CMK (cell line): ENCODE measurements around the gene ZNRD2.

Experiments used
- DNase-seq: peaks from one replicate; pipeline ENCODE4 v3.0.0-alpha.2; 2010; ENCODE audit warnings: low read depth

The ZNRD2 gene

DNA sequence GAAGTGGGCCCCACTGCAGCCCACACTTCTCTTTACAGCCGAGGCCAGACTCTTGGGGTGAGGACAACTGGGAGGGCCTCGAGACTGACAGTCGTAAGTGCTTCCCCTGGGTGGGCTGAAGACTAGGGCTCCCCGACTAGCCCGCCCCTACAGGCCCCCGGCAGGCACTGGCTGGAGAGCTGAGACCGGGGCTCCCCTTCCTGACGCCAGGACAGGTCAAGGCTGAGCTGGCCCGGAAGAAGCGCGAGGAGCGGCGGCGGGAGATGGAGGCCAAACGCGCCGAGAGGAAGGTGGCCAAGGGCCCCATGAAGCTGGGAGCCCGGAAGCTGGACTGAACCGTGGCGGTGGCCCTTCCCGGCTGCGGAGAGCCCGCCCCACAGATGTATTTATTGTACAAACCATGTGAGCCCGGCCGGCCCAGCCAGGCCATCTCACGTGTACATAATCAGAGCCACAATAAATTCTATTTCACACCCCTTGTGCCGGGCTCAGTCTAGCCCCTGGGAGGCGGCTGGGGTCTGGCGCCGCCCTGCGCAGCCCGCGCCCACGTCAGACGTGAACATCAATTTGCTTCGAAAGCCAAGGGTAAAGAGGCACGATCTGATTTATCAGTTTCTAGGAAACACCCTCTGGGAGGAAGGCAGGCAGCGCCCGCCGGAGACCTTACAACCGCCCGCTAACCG lies 31.9 kb upstream of the ZNRD2 start:
- DNase-seq: no peak

DNA sequence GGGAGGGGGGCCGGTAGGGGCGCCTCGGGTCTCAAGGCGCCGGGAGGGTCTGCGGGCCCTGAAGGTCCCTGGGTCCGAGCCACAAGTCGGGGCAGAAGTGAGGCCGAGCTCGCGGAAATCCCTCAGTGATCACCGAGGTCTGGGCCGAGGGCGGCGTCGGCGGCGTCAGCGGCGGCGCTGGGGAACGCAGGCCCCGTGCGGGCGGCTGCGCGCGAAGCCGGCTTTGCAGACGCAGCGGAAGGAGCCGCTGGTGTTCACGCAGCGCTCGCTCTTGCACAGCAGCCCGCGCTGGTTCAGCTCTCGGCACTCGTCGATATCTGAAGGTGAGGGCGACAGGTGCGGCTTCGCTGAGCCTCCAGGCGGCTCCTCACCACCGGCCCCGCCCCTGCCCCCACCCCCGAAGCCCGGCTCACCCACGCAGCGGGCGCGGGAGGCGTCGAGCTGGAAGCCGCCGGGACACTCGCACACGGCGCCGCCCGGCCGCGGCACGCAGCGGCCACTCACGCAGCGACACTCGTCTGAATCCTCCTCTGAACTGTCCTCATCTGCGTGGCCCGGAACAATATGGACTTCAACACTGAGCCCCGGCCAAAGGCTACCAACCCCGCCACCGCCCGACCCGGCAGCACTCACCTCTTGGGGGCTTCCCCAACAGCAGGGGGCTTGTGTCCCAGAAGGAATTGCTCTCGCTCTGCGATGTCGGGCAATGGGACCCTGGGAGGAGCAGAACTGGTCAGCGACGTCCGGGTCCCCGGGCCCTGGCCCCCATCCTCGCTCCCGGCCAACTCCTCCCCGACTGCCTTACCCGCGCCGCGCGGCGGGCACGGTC lies 31.1 kb upstream of the ZNRD2 start:
- no peak for DNase-seq

GRCh38 chr11:65539744-65540289 lies 30.5 kb upstream of the ZNRD2 start:
- DNase-seq: no peak

DNA sequence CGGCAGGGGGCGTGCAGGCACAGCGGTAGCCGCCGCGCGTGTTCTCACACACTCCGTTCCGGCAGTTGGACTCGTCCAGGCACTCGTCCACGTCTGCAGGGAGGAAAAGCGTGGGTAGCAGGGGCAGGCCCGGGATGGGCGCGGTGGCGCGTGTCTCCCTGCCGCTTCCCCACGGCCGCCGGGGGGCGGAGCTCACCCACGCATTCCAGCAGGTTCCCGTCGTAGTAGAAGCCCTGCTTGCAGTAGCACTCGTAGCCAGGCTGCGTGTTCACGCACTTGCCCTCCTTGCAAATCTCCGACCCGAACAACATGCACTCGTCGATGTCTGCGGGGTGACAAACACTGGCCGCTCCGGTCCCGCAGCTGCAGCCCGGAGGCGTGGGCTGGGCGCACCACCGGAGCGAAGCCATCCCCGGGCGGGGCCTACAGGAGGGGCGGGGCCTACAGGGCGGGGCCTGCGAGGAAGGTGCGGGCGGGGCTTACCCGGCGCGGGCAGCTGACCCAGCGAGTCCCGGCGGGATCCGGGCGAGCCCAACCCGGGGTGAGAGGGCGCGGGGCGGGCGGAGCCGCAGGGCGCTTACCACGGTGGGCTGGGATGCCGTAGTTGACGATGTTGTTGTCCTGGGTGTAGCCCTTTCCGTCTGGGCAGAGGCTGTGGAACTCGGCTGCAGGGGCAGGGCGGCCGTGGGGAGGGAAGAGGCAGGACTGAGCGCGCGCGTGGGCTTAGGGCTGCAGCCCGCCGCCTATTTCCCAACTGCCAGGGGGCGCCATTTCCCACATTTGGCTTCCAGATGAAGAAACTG lies 29.8 kb upstream of the ZNRD2 start:
- DNase-seq: peak; percentile 79

DNA sequence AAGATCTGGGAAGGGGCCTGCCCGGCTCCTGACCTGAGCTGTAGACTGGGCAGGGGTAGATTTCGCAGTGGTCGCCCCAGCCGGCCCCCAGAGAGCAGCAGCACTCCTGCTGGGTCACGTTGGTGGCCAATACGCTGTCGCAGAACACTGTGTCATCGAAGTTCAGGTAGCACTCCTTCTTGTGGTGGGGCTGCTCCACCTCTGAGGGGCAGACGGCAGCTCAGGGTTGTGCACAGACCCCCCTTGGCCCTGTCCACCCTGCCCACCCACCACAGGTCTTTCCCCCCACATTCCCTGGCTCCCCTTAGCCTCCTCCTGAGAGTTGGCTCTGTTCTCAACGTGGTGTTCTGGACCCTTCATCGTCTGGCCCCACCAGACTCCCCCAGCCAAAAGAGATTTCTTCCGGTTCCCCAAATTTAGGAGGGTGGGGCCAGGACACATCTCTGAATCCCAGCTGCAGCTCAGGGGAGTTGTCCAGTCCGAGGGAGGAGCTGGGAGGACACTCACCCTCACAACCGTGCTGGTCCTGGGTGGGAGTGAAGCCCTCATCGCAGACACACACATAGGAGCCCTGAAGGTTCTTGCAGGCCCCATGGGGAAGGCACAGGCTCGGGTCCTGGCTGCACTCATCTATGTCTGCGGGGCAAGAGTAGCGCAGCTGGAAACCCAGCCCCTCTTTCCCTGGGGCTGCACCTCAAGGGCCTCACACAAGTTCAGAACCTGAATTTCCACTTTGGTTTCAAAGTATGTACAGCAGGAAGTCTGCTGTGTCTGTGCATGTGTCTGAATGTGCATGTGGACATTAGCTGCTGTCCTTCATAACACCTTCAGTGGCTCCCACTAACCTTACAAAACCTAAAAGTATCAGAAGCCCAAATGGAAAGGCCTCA lies 28.9 kb upstream of the ZNRD2 start:
- DNase-seq: no peak

DNA sequence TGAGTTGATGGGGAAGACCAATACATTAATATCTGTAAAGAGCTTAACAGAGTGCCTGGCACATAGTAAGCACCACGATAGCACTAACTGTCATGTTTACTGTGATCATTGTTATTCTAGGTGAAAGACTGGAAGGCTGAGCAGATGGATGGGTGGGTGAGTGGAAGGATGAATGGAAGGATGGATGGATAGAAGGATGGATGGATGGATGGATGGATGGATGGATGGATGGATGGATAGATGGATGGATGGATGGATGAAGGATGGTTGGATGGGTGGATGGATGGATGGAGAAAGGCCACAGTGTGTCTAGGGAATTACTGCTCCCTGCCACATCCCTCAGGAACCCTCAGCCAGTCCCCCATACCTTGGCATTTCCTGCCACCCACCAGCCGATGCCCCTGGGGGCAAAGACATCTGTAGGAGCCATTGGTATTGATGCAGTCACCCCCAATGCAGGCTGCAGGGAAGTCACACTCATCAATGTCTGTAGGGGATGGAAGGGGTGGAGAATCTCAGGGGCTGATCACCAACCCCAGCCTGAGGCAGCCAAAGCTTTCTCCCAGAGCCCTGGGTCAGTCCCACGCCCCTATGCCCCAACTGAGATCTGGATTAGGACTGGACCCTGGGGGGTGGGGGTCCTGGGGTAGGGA lies 27.4 kb upstream of the ZNRD2 start:
- DNase-seq: no peak

DNA sequence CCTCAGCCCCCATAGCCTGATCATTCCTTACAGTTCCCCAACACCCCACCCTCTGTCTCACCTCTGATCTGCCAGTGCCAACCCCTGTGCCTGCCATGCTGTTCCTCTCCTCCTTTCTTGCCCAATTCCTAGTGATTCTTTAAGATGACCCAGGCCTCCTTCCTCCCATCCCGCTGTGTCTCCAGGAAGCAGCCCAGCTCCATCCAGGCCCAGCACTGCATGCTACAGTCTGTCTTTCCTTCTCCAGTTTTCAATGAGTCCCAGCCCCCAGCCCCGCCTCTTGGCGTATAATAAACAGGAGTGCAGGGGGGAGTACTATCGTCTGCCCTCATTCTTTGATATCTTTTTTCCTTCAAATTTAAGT lies 24.4 kb upstream of the ZNRD2 start:
- DNase-seq: no peak

GRCh38 chr11:65546217-65546958 lies 23.9 kb upstream of the ZNRD2 start:
- peak; percentile 92 for DNase-seq

GRCh38 chr11:65547446-65548125 lies 22.7 kb upstream of the ZNRD2 start:
- no peak for DNase-seq

GRCh38 chr11:65548395-65548794 lies 21.9 kb upstream of the ZNRD2 start:
- no peak for DNase-seq

GRCh38 chr11:65549096-65549495 lies 21.2 kb upstream of the ZNRD2 start:
- DNase-seq: no peak

GRCh38 chr11:65551572-65552387 lies 18.5 kb upstream of the ZNRD2 start:
- no peak for DNase-seq

- no peak for DNase-seq
Observed at GRCh38 chr11:65552388-65552951, 17.8 kb upstream of the ZNRD2 start.

DNA sequence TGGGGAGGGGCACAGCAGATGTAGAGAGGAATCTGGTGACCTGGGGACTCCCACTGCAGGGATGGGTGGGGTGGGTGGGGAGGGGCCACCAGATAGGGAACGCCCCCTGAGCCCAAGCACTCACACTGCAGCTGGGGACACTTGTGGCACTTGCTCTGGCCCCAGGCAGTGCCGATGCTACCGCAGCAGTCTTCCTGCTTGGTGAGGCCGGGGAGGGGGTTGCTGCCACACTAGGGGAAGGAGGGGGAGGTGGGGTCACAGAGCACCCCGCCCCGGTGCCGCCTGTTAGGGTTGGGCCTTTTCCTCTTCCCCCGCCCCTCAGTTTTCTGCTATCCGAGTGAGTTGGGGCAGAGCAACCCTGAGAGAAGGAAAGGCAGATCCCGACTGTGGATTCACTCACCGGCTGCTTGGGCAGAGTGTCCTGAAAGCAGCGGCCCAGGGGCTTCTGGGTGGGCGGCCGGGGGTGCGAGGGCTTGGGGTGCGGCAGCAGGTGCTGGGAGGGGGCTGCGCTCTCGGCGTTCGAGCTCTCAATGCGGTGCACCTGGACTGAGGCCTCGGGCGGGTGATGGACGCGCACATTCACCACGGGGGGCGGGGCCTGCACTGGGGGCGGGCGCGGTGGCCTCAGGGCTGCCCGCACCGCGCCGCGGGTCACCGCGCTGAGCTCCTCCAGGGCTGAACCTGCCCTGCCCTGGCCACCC lies 16.8 kb upstream of the ZNRD2 start:
- DNase-seq: peak; percentile 99

DNA sequence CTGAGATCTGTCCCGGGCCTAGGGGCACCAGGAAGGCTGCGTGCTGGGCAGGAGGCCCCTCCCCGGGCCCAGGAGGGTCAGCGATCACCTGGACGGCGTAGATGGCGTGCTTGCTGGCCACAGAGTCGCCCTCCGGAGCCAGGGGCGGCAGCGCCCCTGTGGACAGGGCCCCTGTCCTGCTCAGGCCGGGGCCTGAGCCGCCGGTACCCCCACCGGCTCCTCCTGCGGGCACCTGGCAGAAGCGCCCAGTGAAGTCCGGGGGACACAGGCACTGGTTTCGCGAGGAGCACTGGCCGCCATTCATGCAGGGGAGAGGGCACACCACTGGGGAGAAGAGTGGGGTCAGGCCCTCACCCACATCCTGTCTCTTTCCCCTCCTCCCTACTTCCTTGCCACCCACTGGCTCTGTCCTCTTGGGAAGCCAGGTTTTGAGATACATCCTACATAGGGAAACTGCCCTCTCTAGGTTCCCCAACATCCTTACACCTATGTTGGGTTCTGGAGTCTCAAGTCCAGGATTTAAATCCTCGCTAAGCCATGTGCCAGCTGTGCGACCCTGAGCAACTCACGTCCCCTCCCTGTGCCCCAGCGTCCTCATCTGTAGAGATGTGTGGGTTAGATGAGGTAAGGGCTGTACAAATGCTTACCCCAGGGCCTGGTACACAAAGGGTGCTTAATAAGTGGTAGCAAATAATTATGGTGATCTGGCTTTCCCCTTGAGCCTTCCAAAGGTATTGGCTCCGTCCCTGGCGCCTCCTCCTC lies 16.0 kb upstream of the ZNRD2 start:
- DNase-seq: no peak

DNA sequence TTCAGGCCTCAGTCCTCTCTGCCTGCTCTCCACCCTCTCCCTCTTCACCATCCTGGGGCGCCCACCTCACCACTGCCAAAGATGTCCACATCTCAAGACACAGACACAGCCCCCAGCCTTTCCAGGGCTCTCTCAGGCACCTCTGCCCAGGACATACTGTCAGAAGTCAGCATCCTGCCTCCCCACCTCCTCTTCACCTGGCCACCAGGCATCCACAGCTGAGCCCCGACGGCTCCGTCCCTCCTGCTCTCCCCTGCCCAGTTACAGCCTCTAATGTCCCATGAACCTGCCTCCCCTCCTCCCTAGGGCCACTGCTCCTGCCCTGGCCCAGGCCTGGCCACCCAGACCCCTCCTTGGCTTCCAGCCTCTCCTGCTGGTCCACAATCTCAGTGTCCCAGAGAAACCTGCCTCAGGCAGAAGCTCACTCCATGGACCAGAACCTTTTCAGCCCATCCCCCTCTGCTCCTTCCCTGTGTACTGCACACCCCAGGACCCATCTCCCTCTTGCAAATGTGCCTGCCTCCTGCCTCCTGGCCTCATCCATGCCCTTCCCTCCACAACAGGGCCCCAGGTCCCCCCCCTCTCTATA lies 15.3 kb upstream of the ZNRD2 start:
- no peak for DNase-seq
